WTC11 (cell line): ENCODE results near the gene INAFM2. TPM values are rescaled to one million over a fixed set of nuclear protein-coding genes. Genes with fewer than 3 reads are reported as not detected.
A peak's percentile ranks its signal among the peaks of the same experiment; 100 is the strongest.

Experiments
- ATAC-seq: fragments of 200-7000 bp; cut with Tn5 transposase; 2 replicates; pipeline ENCODE4 v1.10.0; 2021; ENCODE audit warnings: mild to moderate bottlenecking, moderate library complexity
- CTCF ChIA-PET: fragments of 300-600 bp; sonication (Branson Sonifier 250); formaldehyde crosslinking; loops from one replicate; lab custom pipeline; 2021; ENCODE audit warnings: antibody characterized with exemption; lab: Charles Lee
- POLR2A ChIA-PET: fragments of 350-600 bp; sonication (Branson Sonifier 250); formaldehyde crosslinking; loops from one replicate; lab custom pipeline; 2021; ENCODE audit warnings: antibody characterized with exemption; lab: Charles Lee
- DNase-seq: peaks from one replicate; pipeline ENCODE4 v3.0.0; 2021; ENCODE audit warnings: low spot score
- H3K27ac Mint-ChIP-seq: 2 replicates; pipeline ENCODE4 v1.8.0; 2021; ENCODE audit warnings: mixed read lengths
- H3K27me3 Mint-ChIP-seq: 2 replicates; pipeline ENCODE4 v1.8.0; 2021; ENCODE audit warnings: low read depth, mild to moderate bottlenecking, moderate library complexity, mixed read lengths
- H3K36me3 Mint-ChIP-seq: 2 replicates; pipeline ENCODE4 v1.8.0; 2021; ENCODE audit warnings: mixed read lengths
- H3K4me1 Mint-ChIP-seq: 2 replicates; pipeline ENCODE4 v1.8.0; 2022; ENCODE audit warnings: mixed read lengths
- H3K4me3 Mint-ChIP-seq: 2 replicates; pipeline ENCODE4 v1.8.0; 2021; ENCODE audit warnings: mild to moderate bottlenecking, moderate library complexity, mixed read lengths
- H3K9me3 Mint-ChIP-seq: 2 replicates; pipeline ENCODE4 v1.8.0; 2021; ENCODE audit warnings: mixed read lengths
- ESRRA ChIP-seq: sonication (generic); formaldehyde crosslinking; IDR thresholded peaks from 2 replicates; pipeline ENCODE4 v1.8.1; 2022; ENCODE audit warnings: mild to moderate bottlenecking, missing genetic modification reagents, borderline replicate concordance
- GRHL2 ChIP-seq: fragments of 250-450 bp; sonication (Bioruptor Pico); IDR thresholded peaks from 2 replicates; pipeline ENCODE4 v1.8.0; 2022; ENCODE audit warnings: mild to moderate bottlenecking, moderate library complexity; ENCODE audit not compliant: insufficient replicate concordance, severe bottlenecking
- HMGA2 ChIP-seq: fragments of 250-450 bp; sonication (Bioruptor Pico); IDR thresholded peaks from 2 replicates; pipeline ENCODE4 v1.4.0; 2021; ENCODE audit warnings: mild to moderate bottlenecking, moderate library complexity
- KAT7 ChIP-seq: sonication (generic); formaldehyde crosslinking; IDR thresholded peaks from 2 replicates; pipeline ENCODE4 v1.8.1; 2023; ENCODE audit warnings: missing genetic modification reagents, mild to moderate bottlenecking, borderline replicate concordance
- MXD4 ChIP-seq: fragments of 250-450 bp; sonication (Bioruptor Pico); IDR thresholded peaks from 2 replicates; pipeline ENCODE4 v1.8.0; 2021; ENCODE audit warnings: mild to moderate bottlenecking, moderate library complexity, borderline replicate concordance
- MYBL2 ChIP-seq: sonication (generic); formaldehyde crosslinking; IDR thresholded peaks from 2 replicates; pipeline ENCODE4 v1.8.1; 2023; ENCODE audit warnings: mild to moderate bottlenecking, moderate library complexity, missing genetic modification reagents
- NFATC4 ChIP-seq: fragments of 250-450 bp; sonication (Bioruptor Pico); IDR thresholded peaks from 2 replicates; pipeline ENCODE4 v1.9.0; 2021; ENCODE audit warnings: mild to moderate bottlenecking
- NFYB ChIP-seq: sonication (generic); formaldehyde crosslinking; conservative IDR thresholded peaks from 2 replicates; pipeline ENCODE4 v1.8.0; 2022; ENCODE audit warnings: low read depth, missing genetic modification reagents
- OVOL2 ChIP-seq: fragments of 250-450 bp; sonication (Bioruptor Pico); IDR thresholded peaks from 2 replicates; pipeline ENCODE4 v1.9.0; 2021; ENCODE audit warnings: mild to moderate bottlenecking, borderline replicate concordance
- TP53 ChIP-seq: sonication (generic); formaldehyde crosslinking; IDR thresholded peaks from 2 replicates; pipeline ENCODE4 v1.8.1; 2023; ENCODE audit warnings: mild to moderate bottlenecking, missing genetic modification reagents
- ZNF121 ChIP-seq: sonication (generic); formaldehyde crosslinking; IDR thresholded peaks from 2 replicates; pipeline ENCODE4 v1.8.0; 2023; ENCODE audit warnings: missing genetic modification reagents
- ZNF232 ChIP-seq: sonication (generic); formaldehyde crosslinking; IDR thresholded peaks from 2 replicates; pipeline ENCODE4 v1.8.0; 2022; ENCODE audit warnings: mild to moderate bottlenecking, missing genetic modification reagents
- ZNF425 ChIP-seq: fragments of 250-450 bp; sonication (Bioruptor Pico); conservative IDR thresholded peaks from 2 replicates; pipeline ENCODE4 v1.9.0; 2021; ENCODE audit warnings: mild to moderate bottlenecking
- ZNF512 ChIP-seq: sonication (generic); formaldehyde crosslinking; IDR thresholded peaks from 2 replicates; pipeline ENCODE4 v1.8.1; 2022; ENCODE audit warnings: missing genetic modification reagents, borderline replicate concordance
- total RNA-seq: library from RNA; stranded (reverse); gene quantifications from 3 replicates; pipeline ENCODE4 v1.2.3, GENCODE V29; 2021
- TF ChIP-seq, protein P1 (sequence below): sonication (generic); formaldehyde crosslinking; IDR thresholded peaks from 2 replicates; pipeline ENCODE4 v1.8.1; 2022; ENCODE audit warnings: mild to moderate bottlenecking, missing genetic modification reagents, moderate library complexity, borderline replicate concordance
- TF ChIP-seq, protein P2 (sequence below): sonication (generic); formaldehyde crosslinking; IDR thresholded peaks from 2 replicates; pipeline ENCODE4 v1.8.0; 2022; ENCODE audit warnings: mild to moderate bottlenecking, missing genetic modification reagents
- TF ChIP-seq, protein P3 (sequence below): fragments of 200-600 bp; IDR thresholded peaks from 2 replicates; pipeline ENCODE4 v1.8.0; 2022; ENCODE audit warnings: antibody characterized with exemption
- TF ChIP-seq, protein P4 (sequence below): fragments of 250-450 bp; sonication (Bioruptor Pico); IDR thresholded peaks from 2 replicates; pipeline ENCODE4 v1.9.0; 2021; ENCODE audit warnings: mild to moderate bottlenecking
- TF ChIP-seq, protein P5 (sequence below): sonication (generic); formaldehyde crosslinking; IDR thresholded peaks from 2 replicates; pipeline ENCODE4 v1.8.0; 2023; ENCODE audit warnings: mild to moderate bottlenecking, missing genetic modification reagents
- TF ChIP-seq, protein P6 (sequence below): sonication (generic); formaldehyde crosslinking; IDR thresholded peaks from 2 replicates; pipeline ENCODE4 v1.8.1; 2022; ENCODE audit warnings: mild to moderate bottlenecking, moderate library complexity, missing genetic modification reagents

The INAFM2 gene
- total RNA-seq, 1 experiment from 2014 or later: 34.2 TPM

GRCh38 chr15:40320409-40320808 lies 3.1 kb upstream of the INAFM2 start (continued):
- TF ChIP-seq, protein P1, sequence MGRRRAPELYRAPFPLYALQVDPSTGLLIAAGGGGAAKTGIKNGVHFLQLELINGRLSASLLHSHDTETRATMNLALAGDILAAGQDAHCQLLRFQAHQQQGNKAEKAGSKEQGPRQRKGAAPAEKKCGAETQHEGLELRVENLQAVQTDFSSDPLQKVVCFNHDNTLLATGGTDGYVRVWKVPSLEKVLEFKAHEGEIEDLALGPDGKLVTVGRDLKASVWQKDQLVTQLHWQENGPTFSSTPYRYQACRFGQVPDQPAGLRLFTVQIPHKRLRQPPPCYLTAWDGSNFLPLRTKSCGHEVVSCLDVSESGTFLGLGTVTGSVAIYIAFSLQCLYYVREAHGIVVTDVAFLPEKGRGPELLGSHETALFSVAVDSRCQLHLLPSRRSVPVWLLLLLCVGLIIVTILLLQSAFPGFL (CRISPR knock-in tag): no peak

- ChIA-PET CTCF (interaction anchor here (0.7 to 17.8 kb wide), 17 partner anchors 11 to 274 kb away, joined by 3 to 690 read pairs (median 5); partner anchors contain the start of genes CCDC9B, IVD, PAK6 and PLCB2), POLR2A (interaction anchor here (1.1 kb wide), 1 partner anchor 14 kb away, joined by 3 read pairs; no protein-coding TSS in a partner anchor)
- TF ChIP-seq, protein P2, sequence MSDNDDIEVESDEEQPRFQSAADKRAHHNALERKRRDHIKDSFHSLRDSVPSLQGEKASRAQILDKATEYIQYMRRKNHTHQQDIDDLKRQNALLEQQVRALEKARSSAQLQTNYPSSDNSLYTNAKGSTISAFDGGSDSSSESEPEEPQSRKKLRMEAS: no peak
- TF ChIP-seq, protein P3, sequence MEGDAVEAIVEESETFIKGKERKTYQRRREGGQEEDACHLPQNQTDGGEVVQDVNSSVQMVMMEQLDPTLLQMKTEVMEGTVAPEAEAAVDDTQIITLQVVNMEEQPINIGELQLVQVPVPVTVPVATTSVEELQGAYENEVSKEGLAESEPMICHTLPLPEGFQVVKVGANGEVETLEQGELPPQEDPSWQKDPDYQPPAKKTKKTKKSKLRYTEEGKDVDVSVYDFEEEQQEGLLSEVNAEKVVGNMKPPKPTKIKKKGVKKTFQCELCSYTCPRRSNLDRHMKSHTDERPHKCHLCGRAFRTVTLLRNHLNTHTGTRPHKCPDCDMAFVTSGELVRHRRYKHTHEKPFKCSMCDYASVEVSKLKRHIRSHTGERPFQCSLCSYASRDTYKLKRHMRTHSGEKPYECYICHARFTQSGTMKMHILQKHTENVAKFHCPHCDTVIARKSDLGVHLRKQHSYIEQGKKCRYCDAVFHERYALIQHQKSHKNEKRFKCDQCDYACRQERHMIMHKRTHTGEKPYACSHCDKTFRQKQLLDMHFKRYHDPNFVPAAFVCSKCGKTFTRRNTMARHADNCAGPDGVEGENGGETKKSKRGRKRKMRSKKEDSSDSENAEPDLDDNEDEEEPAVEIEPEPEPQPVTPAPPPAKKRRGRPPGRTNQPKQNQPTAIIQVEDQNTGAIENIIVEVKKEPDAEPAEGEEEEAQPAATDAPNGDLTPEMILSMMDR: peak; percentile 79
- TF ChIP-seq NFATC4 (no peak), ZNF232 (CRISPR knock-in tag) (no peak)
- Mint-ChIP-seq H3K4me3 (peak overlapping the region; percentile 26), H3K27ac (no peak overlapping the region), H3K4me1 (peaks cover 37% of the 10 kb centered on the region), H3K36me3 (peaks cover 1% of the 10 kb centered on the region; the same call in 1 of the 2 replicates), H3K9me3 (peaks cover 4% of the 10 kb centered on the region; the same call in 1 of the 2 replicates), H3K27me3 (peaks cover 25% of the 10 kb centered on the region)
- DNase-seq (peak; percentile 50), ATAC-seq (peak; percentile 7; the same call in 1 of the 2 replicates)
These were observed 2.5 kb upstream of the INAFM2 start for GRCh38 chr15:40320931-40321371.

- ATAC-seq (peak; percentile 5), DNase-seq (no peak)
- H3K27me3 Mint-ChIP-seq: peaks cover 25% of the 10 kb centered on the region
- H3K27ac Mint-ChIP-seq: no peak overlapping the region
- peaks cover 55% of the 10 kb centered on the region for H3K4me1 Mint-ChIP-seq
- peaks cover 4% of the 10 kb centered on the region; the same call in 1 of the 2 replicates for H3K9me3 Mint-ChIP-seq
- ChIA-PET POLR2A (interaction anchor here (0.6 to 1.1 kb wide), 8 partner anchors 14 to 246 kb away, joined by 3 to 10 read pairs (median 4); partner anchors contain the start of gene BAHD1), CTCF (interaction anchor here (0.5 to 17.8 kb wide), 43 partner anchors 8 to 788 kb away, joined by 3 to 690 read pairs (median 4); partner anchors contain the start of genes BAHD1, CCDC32, CCDC9B and IVD)
- H3K4me3 Mint-ChIP-seq: peak overlapping the region; percentile 68
- H3K36me3 Mint-ChIP-seq: peaks cover 2% of the 10 kb centered on the region; the same call in 1 of the 2 replicates
- TF ChIP-seq ZNF512 (CRISPR knock-in tag): no peak
- TF ChIP-seq, protein P4, sequence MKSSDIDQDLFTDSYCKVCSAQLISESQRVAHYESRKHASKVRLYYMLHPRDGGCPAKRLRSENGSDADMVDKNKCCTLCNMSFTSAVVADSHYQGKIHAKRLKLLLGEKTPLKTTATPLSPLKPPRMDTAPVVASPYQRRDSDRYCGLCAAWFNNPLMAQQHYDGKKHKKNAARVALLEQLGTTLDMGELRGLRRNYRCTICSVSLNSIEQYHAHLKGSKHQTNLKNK (CRISPR knock-in tag): no peak
- no peak for TF ChIP-seq GRHL2 (CRISPR knock-in tag)
- no peak for TF ChIP-seq OVOL2 (CRISPR knock-in tag)
- no peak for TF ChIP-seq KAT7
- no peak for TF ChIP-seq ZNF121 (CRISPR knock-in tag)
- TF ChIP-seq, protein P5, sequence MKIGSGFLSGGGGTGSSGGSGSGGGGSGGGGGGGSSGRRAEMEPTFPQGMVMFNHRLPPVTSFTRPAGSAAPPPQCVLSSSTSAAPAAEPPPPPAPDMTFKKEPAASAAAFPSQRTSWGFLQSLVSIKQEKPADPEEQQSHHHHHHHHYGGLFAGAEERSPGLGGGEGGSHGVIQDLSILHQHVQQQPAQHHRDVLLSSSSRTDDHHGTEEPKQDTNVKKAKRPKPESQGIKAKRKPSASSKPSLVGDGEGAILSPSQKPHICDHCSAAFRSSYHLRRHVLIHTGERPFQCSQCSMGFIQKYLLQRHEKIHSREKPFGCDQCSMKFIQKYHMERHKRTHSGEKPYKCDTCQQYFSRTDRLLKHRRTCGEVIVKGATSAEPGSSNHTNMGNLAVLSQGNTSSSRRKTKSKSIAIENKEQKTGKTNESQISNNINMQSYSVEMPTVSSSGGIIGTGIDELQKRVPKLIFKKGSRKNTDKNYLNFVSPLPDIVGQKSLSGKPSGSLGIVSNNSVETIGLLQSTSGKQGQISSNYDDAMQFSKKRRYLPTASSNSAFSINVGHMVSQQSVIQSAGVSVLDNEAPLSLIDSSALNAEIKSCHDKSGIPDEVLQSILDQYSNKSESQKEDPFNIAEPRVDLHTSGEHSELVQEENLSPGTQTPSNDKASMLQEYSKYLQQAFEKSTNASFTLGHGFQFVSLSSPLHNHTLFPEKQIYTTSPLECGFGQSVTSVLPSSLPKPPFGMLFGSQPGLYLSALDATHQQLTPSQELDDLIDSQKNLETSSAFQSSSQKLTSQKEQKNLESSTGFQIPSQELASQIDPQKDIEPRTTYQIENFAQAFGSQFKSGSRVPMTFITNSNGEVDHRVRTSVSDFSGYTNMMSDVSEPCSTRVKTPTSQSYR (CRISPR knock-in tag): no peak
- no peak for TF ChIP-seq TP53 (CRISPR knock-in tag)
- TF ChIP-seq MYBL2: no peak
- TF ChIP-seq ZNF232 (CRISPR knock-in tag): no peak
- TF ChIP-seq NFYB: no peak
- no peak for TF ChIP-seq HMGA2 (CRISPR knock-in tag)
- no peak for TF ChIP-seq MXD4
- no peak for TF ChIP-seq ZNF425
- TF ChIP-seq, protein P6, sequence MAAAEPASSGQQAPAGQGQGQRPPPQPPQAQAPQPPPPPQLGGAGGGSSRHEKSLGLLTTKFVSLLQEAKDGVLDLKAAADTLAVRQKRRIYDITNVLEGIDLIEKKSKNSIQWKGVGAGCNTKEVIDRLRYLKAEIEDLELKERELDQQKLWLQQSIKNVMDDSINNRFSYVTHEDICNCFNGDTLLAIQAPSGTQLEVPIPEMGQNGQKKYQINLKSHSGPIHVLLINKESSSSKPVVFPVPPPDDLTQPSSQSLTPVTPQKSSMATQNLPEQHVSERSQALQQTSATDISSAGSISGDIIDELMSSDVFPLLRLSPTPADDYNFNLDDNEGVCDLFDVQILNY (CRISPR knock-in tag): no peak
- TF ChIP-seq ESRRA: no peak
These were observed 807 bp upstream of the INAFM2 start for GRCh38 chr15:40322531-40323238.
